CD14-positive monocyte (primary cell): Measurements from ENCODE around the gene GABBR1. TPM values are rescaled to one million over a fixed set of nuclear protein-coding genes. Genes with fewer than 3 reads are reported as not detected.

ENCODE experiments used
- DNase-seq, 3 donors: peaks; one replicate each; pipeline ENCODE4 v3.0.0-alpha.2; 2011 to 2022
- H2AFZ ChIP-seq: 2 replicates; pipeline ENCODE4 v1.6.0; 2012; ENCODE audit warnings: mild to moderate bottlenecking, low read depth, low read length, inconsistent platforms; ENCODE audit not compliant: insufficient read depth, poor library complexity, severe bottlenecking
- H3K27ac ChIP-seq, 2 donors: 1 replicate in 1 of 2; 2 replicates in 1 of 2; pipeline ENCODE4 v1.5.1; 2012 to 2013; ENCODE audit warnings: low read length in 2 of 2, control low read depth in 1 of 2, inconsistent platforms in 1 of 2, low read depth in 1 of 2, mild to moderate bottlenecking in 1 of 2
- H3K27me3 ChIP-seq, 2 donors: one replicate each; pipeline versions ENCODE4 v1.6.0 to v1.6.1; 2011 to 2013; ENCODE audit warnings: low read length in 2 of 2; ENCODE audit not compliant: control insufficient read depth in 2 of 2, insufficient read depth in 2 of 2
- H3K36me3 ChIP-seq, 2 donors: replicated peaks in 1 of 2; 1 replicate in 1 of 2; 2 replicates in 1 of 2; pipeline versions ENCODE4 v1.5.1 to v1.6.1; 2012 to 2013; ENCODE audit warnings: low read length in 2 of 2, control low read depth in 1 of 2, inconsistent platforms in 1 of 2, mild to moderate bottlenecking in 1 of 2; ENCODE audit not compliant: insufficient read depth in 2 of 2, control insufficient read depth in 1 of 2
- H3K4me1 ChIP-seq, 2 donors: 1 replicate in 1 of 2; 2 replicates in 1 of 2; pipeline versions ENCODE4 v1.5.1 to v1.6.1; 2012 to 2013; ENCODE audit warnings: low read length in 2 of 2, control low read depth in 1 of 2, inconsistent platforms in 1 of 2, mild to moderate bottlenecking in 1 of 2, moderate library complexity in 1 of 2; ENCODE audit not compliant: insufficient read depth in 2 of 2, control insufficient read depth in 1 of 2
- H3K4me2 ChIP-seq: replicated peaks from 2 replicates; pipeline ENCODE3; 2012; ENCODE audit warnings: low read length, moderate library complexity, mild to moderate bottlenecking; ENCODE audit not compliant: poor library complexity, severe bottlenecking; ENCODE audit errors: extremely low read depth
- H3K4me3 ChIP-seq, 3 experiments: fragments of 200-600 bp in 1 of 3; sonication (generic) in 1 of 3; replicated peaks in 1 of 3; 1 replicate in 2 of 3; 2 replicates in 1 of 3; pipeline ENCODE4 v1.5.1; 2011 to 2013; ENCODE audit warnings: low read length in 3 of 3, mild to moderate bottlenecking in 3 of 3, control low read depth in 2 of 3, low read depth in 2 of 3, inconsistent platforms in 1 of 3, moderate library complexity in 1 of 3
- H3K79me2 ChIP-seq: 2 replicates; pipeline ENCODE4 v1.6.0; 2012; ENCODE audit warnings: mild to moderate bottlenecking, control low read depth, inconsistent platforms, low read length, moderate library complexity; ENCODE audit not compliant: insufficient read depth
- H3K9ac ChIP-seq: 2 replicates; pipeline ENCODE4 v1.6.0; 2017; ENCODE audit warnings: low read length, mild to moderate bottlenecking; ENCODE audit not compliant: insufficient read depth, poor library complexity, severe bottlenecking
- H3K9me3 ChIP-seq, 2 donors: replicated peaks in 1 of 2; 1 replicate in 1 of 2; 2 replicates in 1 of 2; pipeline versions ENCODE4 v1.5.1 to v1.6.1; 2012 to 2013; ENCODE audit warnings: low read length in 2 of 2, control low read depth in 1 of 2; ENCODE audit not compliant: control insufficient read depth in 1 of 2, insufficient read depth in 1 of 2
- H4K20me1 ChIP-seq: 2 replicates; pipeline ENCODE4 v1.6.0; 2012; ENCODE audit warnings: mild to moderate bottlenecking, low read length, control low read depth, moderate library complexity; ENCODE audit not compliant: insufficient read depth
- H3K27ac Mint-ChIP-seq, 7 donors: one replicate each; pipeline ENCODE4 v1.8.0; 2020; ENCODE audit warnings: mild to moderate bottlenecking in 7 of 7, mixed read lengths in 7 of 7, moderate library complexity in 6 of 7, inconsistent platforms in 2 of 7
- H3K27me3 Mint-ChIP-seq, 3 donors: one replicate each; pipeline ENCODE4 v1.8.0; 2021 to 2022; ENCODE audit warnings: low read depth in 3 of 3, mild to moderate bottlenecking in 3 of 3, mixed read lengths in 3 of 3, moderate library complexity in 3 of 3, inconsistent platforms in 1 of 3
- H3K36me3 Mint-ChIP-seq, 2 donors: one replicate each; pipeline ENCODE4 v1.8.0; 2020; ENCODE audit warnings: mixed read lengths in 2 of 2, inconsistent platforms in 1 of 2, mild to moderate bottlenecking in 1 of 2
- H3K4me1 Mint-ChIP-seq: one replicate; pipeline ENCODE4 v1.8.0; 2020; ENCODE audit warnings: mild to moderate bottlenecking, mixed read lengths
- H3K4me3 Mint-ChIP-seq, 2 donors: one replicate each; pipeline ENCODE4 v1.8.0; 2020; ENCODE audit warnings: mild to moderate bottlenecking in 2 of 2, mixed read lengths in 2 of 2, moderate library complexity in 1 of 2
- H3K9me3 Mint-ChIP-seq, 7 donors: one replicate each; pipeline ENCODE4 v1.8.0; 2020 to 2022; ENCODE audit warnings: mixed read lengths in 7 of 7, mild to moderate bottlenecking in 6 of 7, moderate library complexity in 6 of 7, inconsistent platforms in 2 of 7
- WGBS: methylation state at CpG from one replicate; pipeline ENCODE4 v1.1.5; 2013; ENCODE audit warnings: missing lambda C conversion rate; ENCODE audit not compliant: insufficient coverage; 5-methylcytosine and 5-hydroxymethylcytosine counted together
- intact Hi-C, 2 donors: fragments of 100-400 bp; cut with micrococcal nuclease; formaldehyde crosslinking; loops; one replicate each; pipeline versions ENCODE4 v1.15.0 to v1.15.1; 2023
- polyA plus RNA-seq, 3 donors: library from polyadenylated mRNA; depleted of rRNA in 1 of 3; unstranded in 2 of 3; stranded (reverse) in 1 of 3; fragments of 300-500 nt in 2 of 3; fragments of >200 nt in 1 of 3; fragmentation: Illumina TruSeq in 2 of 3; gene quantifications; 1 replicate in 2 of 3; 2 replicates in 1 of 3; pipeline ENCODE4 v1.2.3, GENCODE V29; 2012 to 2021
- TF ChIP-seq, protein P1 (sequence below): fragments of 200-600 bp; IDR thresholded peaks from one replicate; pipeline ENCODE4 v1.8.0; 2022; ENCODE audit warnings: antibody characterized with exemption, mild to moderate bottlenecking

GABBR1 gene
- polyA plus RNA-seq, 3 donors = 0.91 to 228 (median 1.8) TPM

- Histone ChIP-seq H3K9ac (no peak overlapping the region), H3K79me2 (no peaks in the 10 kb centered on the region), H3K4me2 (no peak overlapping the region), H3K36me3 (peaks cover 26 to 46% of the 10 kb centered on the region in 2 donors), H3K27ac (no peak overlapping the region), H3K4me1 (peaks cover 21 to 22% of the 10 kb centered on the region in 2 donors), H4K20me1 (peaks cover 25% of the 10 kb centered on the region), H3K9me3 (no peaks in the 10 kb centered on the region), H3K27me3 (peaks cover 0 to 37% of the 10 kb centered on the region in 2 donors), H2AFZ (no peak overlapping the region), H3K4me3 (no peak overlapping the region)
- TF ChIP-seq, protein P1, sequence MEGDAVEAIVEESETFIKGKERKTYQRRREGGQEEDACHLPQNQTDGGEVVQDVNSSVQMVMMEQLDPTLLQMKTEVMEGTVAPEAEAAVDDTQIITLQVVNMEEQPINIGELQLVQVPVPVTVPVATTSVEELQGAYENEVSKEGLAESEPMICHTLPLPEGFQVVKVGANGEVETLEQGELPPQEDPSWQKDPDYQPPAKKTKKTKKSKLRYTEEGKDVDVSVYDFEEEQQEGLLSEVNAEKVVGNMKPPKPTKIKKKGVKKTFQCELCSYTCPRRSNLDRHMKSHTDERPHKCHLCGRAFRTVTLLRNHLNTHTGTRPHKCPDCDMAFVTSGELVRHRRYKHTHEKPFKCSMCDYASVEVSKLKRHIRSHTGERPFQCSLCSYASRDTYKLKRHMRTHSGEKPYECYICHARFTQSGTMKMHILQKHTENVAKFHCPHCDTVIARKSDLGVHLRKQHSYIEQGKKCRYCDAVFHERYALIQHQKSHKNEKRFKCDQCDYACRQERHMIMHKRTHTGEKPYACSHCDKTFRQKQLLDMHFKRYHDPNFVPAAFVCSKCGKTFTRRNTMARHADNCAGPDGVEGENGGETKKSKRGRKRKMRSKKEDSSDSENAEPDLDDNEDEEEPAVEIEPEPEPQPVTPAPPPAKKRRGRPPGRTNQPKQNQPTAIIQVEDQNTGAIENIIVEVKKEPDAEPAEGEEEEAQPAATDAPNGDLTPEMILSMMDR = no peak
- no peak overlapping the region for H3K4me3 Mint-ChIP-seq
- peaks cover 28 to 46% (median 36%) of the 10 kb centered on the region in 3 donors for H3K27me3 Mint-ChIP-seq
- 94% methylated on average over 2 of the region's 3 CpGs for WGBS
- intact Hi-C loops = no loop called here
- peaks cover 44 to 55% of the 10 kb centered on the region in 2 donors for H3K36me3 Mint-ChIP-seq
- H3K27ac Mint-ChIP-seq = peak overlapping the region in 1 of 7 donors; percentile 20
- H3K4me1 Mint-ChIP-seq = peaks cover 40% of the 10 kb centered on the region
- DNase-seq = no peak
- peaks cover 0 to 8% (median 0%) of the 10 kb centered on the region in 7 donors for H3K9me3 Mint-ChIP-seq
These were observed 8.4 kb downstream of the GABBR1 start for GRCh38 chr6:29624520-29624961.

DNA sequence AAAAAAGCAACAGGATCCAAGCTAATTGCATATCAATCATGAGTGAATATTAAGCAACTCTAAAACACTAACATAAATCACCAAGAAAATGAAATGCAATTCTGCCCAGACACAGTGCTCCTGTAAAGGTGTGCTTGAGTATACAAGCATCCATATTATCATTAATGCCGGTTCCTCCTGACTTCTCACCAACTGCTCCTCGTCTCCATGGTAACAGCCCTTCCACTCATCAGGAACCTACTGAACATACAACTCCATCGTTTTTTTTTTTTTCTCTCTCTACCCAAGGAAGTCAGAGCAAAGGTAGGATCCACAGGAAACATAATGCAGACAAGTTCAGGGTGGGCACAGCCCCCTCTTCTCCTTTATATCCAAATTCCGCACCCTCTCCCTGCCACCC lies 12.4 kb downstream of the GABBR1 start:
- no peaks in the 10 kb centered on the region for H3K9me3 ChIP-seq
- H3K4me2 ChIP-seq = no peak overlapping the region
- H3K4me1 Mint-ChIP-seq = peaks cover 22% of the 10 kb centered on the region
- TF ChIP-seq, protein P1 = no peak
- peaks cover 0 to 6% of the 10 kb centered on the region in 2 donors for H3K27me3 ChIP-seq
- H3K27ac Mint-ChIP-seq = peak overlapping the region in 3 of 7 donors; percentile 17 to 62 (median 52)
- WGBS = 85% methylated on average over 4 of the region's 4 CpGs
- H4K20me1 ChIP-seq = peaks cover 16% of the 10 kb centered on the region
- peaks cover 31 to 73% of the 10 kb centered on the region in 2 donors for H3K36me3 ChIP-seq
- H3K9me3 Mint-ChIP-seq = no peaks in the 10 kb centered on the region
- no peak overlapping the region for H3K9ac ChIP-seq
- H3K36me3 Mint-ChIP-seq = peaks cover 66 to 68% of the 10 kb centered on the region in 2 donors
- no peak overlapping the region for H3K27ac ChIP-seq
- no peak overlapping the region for H3K4me3 ChIP-seq
- no peak for DNase-seq
- H3K4me3 Mint-ChIP-seq = no peak overlapping the region
- no peaks in the 10 kb centered on the region for H3K79me2 ChIP-seq
- no peak overlapping the region for H2AFZ ChIP-seq
- H3K4me1 ChIP-seq = peaks cover 3 to 4% of the 10 kb centered on the region in 2 donors
- intact Hi-C loops = no loop called here
- H3K27me3 Mint-ChIP-seq = peaks cover 11 to 19% (median 11%) of the 10 kb centered on the region in 3 donors
